Kidney (tissue), 14 donors: ENCODE measurements around the gene DDIT4. TPM values are rescaled to one million over a fixed set of nuclear protein-coding genes. Genes with fewer than 3 reads are reported as not detected.
A peak's percentile ranks its signal among the peaks of the same experiment; 100 is the strongest.

Source experiments
- DNase-seq, 5 donors: peaks; one replicate each; pipeline ENCODE4 v3.0.0-alpha.2; 2013 to 2020
- FAIRE-seq: peaks from 2 replicates; lab custom pipeline; 2012; peaks lifted over from hg19 to GRCh38; lab: Jason Lieb, UNC
- H3K27ac ChIP-seq, 2 donors: one replicate each; pipeline ENCODE4 v1.7.0; 2013; ENCODE audit warnings: low read depth in 2 of 2, low read length in 2 of 2, inconsistent platforms in 1 of 2
- H3K27me3 ChIP-seq: one replicate; pipeline ENCODE4 v1.7.1; 2013; ENCODE audit warnings: low read length, inconsistent platforms; ENCODE audit not compliant: control insufficient read depth, insufficient read depth
- H3K36me3 ChIP-seq, 3 donors: one replicate each; pipeline versions ENCODE4 v1.7.0 to v1.7.1; 2013; ENCODE audit warnings: low read length in 3 of 3, control low read depth in 1 of 3, inconsistent platforms in 1 of 3; ENCODE audit not compliant: insufficient read depth in 3 of 3, control insufficient read depth in 2 of 3
- H3K4me1 ChIP-seq, 3 donors: one replicate each; pipeline versions ENCODE4 v1.7.0 to v1.7.1; 2013; ENCODE audit warnings: low read length in 3 of 3, inconsistent platforms in 1 of 3, low read depth in 1 of 3; ENCODE audit not compliant: control insufficient read depth in 2 of 3, insufficient read depth in 2 of 3
- H3K4me3 ChIP-seq, 3 donors: one replicate each; pipeline versions ENCODE4 v1.7.0 to v1.8.1; 2013; ENCODE audit warnings: low read length in 3 of 3, control low read depth in 1 of 3, inconsistent platforms in 1 of 3
- H3K9ac ChIP-seq, 3 donors: one replicate each; pipeline versions ENCODE4 v1.7.0 to v1.7.1; 2013; ENCODE audit warnings: low read length in 3 of 3, control low read depth in 1 of 3, inconsistent platforms in 1 of 3
- H3K9me3 ChIP-seq, 3 donors: one replicate each; pipeline versions ENCODE4 v1.7.0 to v1.7.1; 2013; ENCODE audit warnings: low read length in 3 of 3, control low read depth in 1 of 3, inconsistent platforms in 1 of 3; ENCODE audit not compliant: control insufficient read depth in 2 of 3, insufficient read depth in 1 of 3
- CTCF ChIP-seq: IDR thresholded peaks from 3 replicates; pipeline ENCODE4 v1.5.1; 2012; ENCODE audit warnings: mild to moderate bottlenecking, moderate library complexity, borderline replicate concordance; ENCODE audit not compliant: insufficient read depth; ENCODE audit errors: extremely low read depth
- intact Hi-C: fragments of 100-400 bp; cut with DNase I; formaldehyde crosslinking; loops from one replicate; pipeline ENCODE4 v1.11.1; 2022
- polyA plus RNA-seq: library from polyadenylated mRNA; stranded (reverse); fragments of 350-450 nt; fragmentation: Illumina TruSeq; extraction: RNeasy Lipid Tissue Mini Kit (QIAGEN cat#74804); gene quantifications from one replicate; pipeline ENCODE4 v1.2.3, GENCODE V29; 2014; ENCODE audit warnings: low read depth, low replicate concordance; ENCODE audit not compliant: insufficient read depth
- total RNA-seq: library from RNA; stranded (reverse); fragmentation: NEBNext Ultra II Directional; extraction: Animal tissue kit (Norgen Biotek cat#: 25700); gene quantifications from one replicate; pipeline ENCODE4 v1.2.1, GENCODE V29; 2021
- donor health status: control.
- donor health status: control.
- donor health status: control.
- donor health status: control.
- donor health status: control.
- donor health status: DM: yes; HTN: yes; CAD: no.
- donor health status: Normal renal cell carcinoma (clear cell type).

DDIT4 gene
- total and polyA plus RNA-seq, 2 donors from 2014 or later = 96.9 to 292 TPM

GRCh38 chr10:72309290-72310240 is 35.8 kb downstream of the DDIT4 start:
- H3K36me3 ChIP-seq = no peaks in the 10 kb centered on the region
- peak in 1 of 5 donors; percentile 60 for DNase-seq
- peaks cover 0 to 15% (median 0%) of the 10 kb centered on the region in 3 donors for H3K4me1 ChIP-seq
- no peak overlapping the region for H3K9ac ChIP-seq
- no peak for TF ChIP-seq CTCF
- no peaks in the 10 kb centered on the region for H3K9me3 ChIP-seq
- intact Hi-C loops = no loop called here
- H3K4me3 ChIP-seq = no peak overlapping the region
- FAIRE-seq = no peak
- no peaks in the 10 kb centered on the region for H3K27me3 ChIP-seq
- peak overlapping the region in 1 of 2 donors; percentile 38 for H3K27ac ChIP-seq

- TF ChIP-seq CTCF = no peak
- intact Hi-C loops = no loop called here
- Histone ChIP-seq H3K36me3 (no peaks in the 10 kb centered on the region), H3K9ac (no peak overlapping the region), H3K4me1 (peaks cover 0 to 19% (median 4%) of the 10 kb centered on the region in 3 donors), H3K4me3 (no peak overlapping the region), H3K27me3 (no peaks in the 10 kb centered on the region), H3K9me3 (no peaks in the 10 kb centered on the region), H3K27ac (no peak overlapping the region)
- DNase-seq (peak in 1 of 5 donors; percentile 60), FAIRE-seq (no peak)
Measured at GRCh38 chr10:72310241-72310633, 36.5 kb downstream of the DDIT4 start.

- FAIRE-seq = no peak
- no peak for TF ChIP-seq CTCF
- no peak overlapping the region for H3K27ac ChIP-seq
- DNase-seq = peak in 1 of 5 donors; percentile 25
- H3K4me1 ChIP-seq = peaks cover 0 to 23% (median 8%) of the 10 kb centered on the region in 3 donors
- intact Hi-C loops = no loop called here
- H3K27me3 ChIP-seq = no peaks in the 10 kb centered on the region
- no peak overlapping the region for H3K4me3 ChIP-seq
- H3K9me3 ChIP-seq = no peaks in the 10 kb centered on the region
- no peak overlapping the region for H3K9ac ChIP-seq
- no peaks in the 10 kb centered on the region for H3K36me3 ChIP-seq
Measured at GRCh38 chr10:72310636-72311035, 36.9 kb downstream of the DDIT4 start.
